Caco-2 (cell line): ENCODE results near the gene NDUFB8. TPM values are rescaled to one million over a fixed set of nuclear protein-coding genes. Genes with fewer than 3 reads are reported as not detected.

ENCODE experiments used
- BruUV-seq: library from RNA; stranded (reverse); fragments of 400-500 nt; replicated peaks from 2 replicates; lab custom pipeline; 2021; lab: Mats Ljungman, UMichigan
- CTCF ChIA-PET: fragments of 300-600 bp; sonication (Branson Sonifier 250); formaldehyde crosslinking; loops from one replicate; lab custom pipeline; 2022; ENCODE audit warnings: antibody characterized with exemption; lab: Charles Lee
- POLR2A ChIA-PET: fragments of 300-600 bp; sonication (Branson Sonifier 250); formaldehyde crosslinking; loops from one replicate; lab custom pipeline; 2022; ENCODE audit warnings: antibody characterized with exemption; lab: Charles Lee
- DNase-seq, 2 experiments: peaks; one replicate each; pipeline versions ENCODE4 v3.0.0 to v3.0.0-alpha.2; 2020 to 2022
- H3K27me3 ChIP-seq: replicated peaks from 2 replicates; pipeline ENCODE4 v1.6.0; 2011; ENCODE audit warnings: low read length; ENCODE audit not compliant: control insufficient read depth, insufficient read depth
- H3K36me3 ChIP-seq: 2 replicates; pipeline ENCODE4 v1.5.1; 2011; ENCODE audit warnings: low read length; ENCODE audit not compliant: control insufficient read depth, insufficient read depth
- H3K4me1 ChIP-seq: fragments of 250-450 bp; sonication (Bioruptor Pico); 2 replicates; pipeline ENCODE4 v1.5.1; 2020; ENCODE audit warnings: mild to moderate bottlenecking
- H3K4me3 ChIP-seq: 2 replicates; pipeline ENCODE4 v1.5.1; 2011; ENCODE audit warnings: low read depth, mild to moderate bottlenecking, control low read depth, low read length
- H3K9me3 ChIP-seq: fragments of 250-450 bp; sonication (Bioruptor Pico); 2 replicates; pipeline ENCODE4 v1.5.1; 2020; ENCODE audit warnings: mild to moderate bottlenecking, moderate library complexity
- H3K27ac Mint-ChIP-seq: one replicate; pipeline ENCODE4 v1.8.0; 2022; ENCODE audit warnings: mixed read lengths; ENCODE audit not compliant: unreplicated experiment
- H3K27me3 Mint-ChIP-seq: one replicate; pipeline ENCODE4 v1.8.0; 2022; ENCODE audit warnings: mixed read lengths; ENCODE audit not compliant: insufficient read depth, unreplicated experiment
- H3K36me3 Mint-ChIP-seq: one replicate; pipeline ENCODE4 v1.8.0; 2022; ENCODE audit warnings: mild to moderate bottlenecking, mixed read lengths; ENCODE audit not compliant: insufficient read depth, unreplicated experiment
- H3K4me1 Mint-ChIP-seq: one replicate; pipeline ENCODE4 v1.8.0; 2022; ENCODE audit warnings: low read depth, mixed read lengths; ENCODE audit not compliant: unreplicated experiment
- H3K4me3 Mint-ChIP-seq: one replicate; pipeline ENCODE4 v1.8.0; 2022; ENCODE audit warnings: mild to moderate bottlenecking, moderate library complexity, mixed read lengths; ENCODE audit not compliant: unreplicated experiment
- H3K9me3 Mint-ChIP-seq: one replicate; pipeline ENCODE4 v1.8.0; 2022; ENCODE audit warnings: mixed read lengths; ENCODE audit not compliant: unreplicated experiment
- intact Hi-C: fragments of 100-400 bp; cut with micrococcal nuclease; formaldehyde crosslinking; loops from one replicate; pipeline ENCODE4 v1.10.0; 2022; ENCODE audit not compliant: unreplicated experiment
- total RNA-seq: library from RNA; stranded (reverse); gene quantifications from 2 replicates; pipeline ENCODE4 v1.2.3, GENCODE V29; 2022
- TF ChIP-seq, protein P1 (sequence below), 2 experiments: fragments of 200-600 bp in 1 of 2; IDR thresholded peaks; 1 replicate in 1 of 2; 2 replicates in 1 of 2; pipeline versions ENCODE4 v1.5.1 to v1.8.0; 2011 to 2022; ENCODE audit warnings: antibody characterized with exemption in 1 of 2, control low read depth in 1 of 2, inconsistent platforms in 1 of 2, low read depth in 1 of 2, low read length in 1 of 2, mild to moderate bottlenecking in 1 of 2, moderate library complexity in 1 of 2; ENCODE audit not compliant: insufficient read depth in 1 of 2, severe bottlenecking in 1 of 2, unreplicated experiment in 1 of 2

Gene NDUFB8
- total RNA-seq, 1 experiment from 2014 or later: 249 TPM

DNA sequence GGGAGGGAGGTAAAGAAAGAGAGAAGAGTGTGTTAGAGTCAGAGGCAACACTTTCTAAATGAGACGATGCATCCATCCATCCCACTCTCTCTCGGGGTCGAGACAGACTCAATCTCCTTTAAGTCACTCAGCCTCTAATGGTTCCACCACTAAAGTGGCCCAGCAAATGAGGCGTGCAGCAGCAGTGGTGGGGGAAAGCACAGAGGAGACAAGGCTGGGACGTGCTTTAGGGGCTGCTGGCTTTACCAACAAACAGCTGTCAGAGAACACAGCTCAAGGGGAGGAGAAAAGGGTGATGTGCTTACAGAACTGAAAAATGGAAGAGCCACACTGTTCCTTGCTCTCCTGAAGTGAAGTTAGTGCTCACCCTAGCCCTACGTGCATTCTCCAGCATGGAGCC lies 5.5 kb downstream of the NDUFB8 start:
- no peak overlapping the region for H3K4me3 ChIP-seq
- TF ChIP-seq, protein P1, sequence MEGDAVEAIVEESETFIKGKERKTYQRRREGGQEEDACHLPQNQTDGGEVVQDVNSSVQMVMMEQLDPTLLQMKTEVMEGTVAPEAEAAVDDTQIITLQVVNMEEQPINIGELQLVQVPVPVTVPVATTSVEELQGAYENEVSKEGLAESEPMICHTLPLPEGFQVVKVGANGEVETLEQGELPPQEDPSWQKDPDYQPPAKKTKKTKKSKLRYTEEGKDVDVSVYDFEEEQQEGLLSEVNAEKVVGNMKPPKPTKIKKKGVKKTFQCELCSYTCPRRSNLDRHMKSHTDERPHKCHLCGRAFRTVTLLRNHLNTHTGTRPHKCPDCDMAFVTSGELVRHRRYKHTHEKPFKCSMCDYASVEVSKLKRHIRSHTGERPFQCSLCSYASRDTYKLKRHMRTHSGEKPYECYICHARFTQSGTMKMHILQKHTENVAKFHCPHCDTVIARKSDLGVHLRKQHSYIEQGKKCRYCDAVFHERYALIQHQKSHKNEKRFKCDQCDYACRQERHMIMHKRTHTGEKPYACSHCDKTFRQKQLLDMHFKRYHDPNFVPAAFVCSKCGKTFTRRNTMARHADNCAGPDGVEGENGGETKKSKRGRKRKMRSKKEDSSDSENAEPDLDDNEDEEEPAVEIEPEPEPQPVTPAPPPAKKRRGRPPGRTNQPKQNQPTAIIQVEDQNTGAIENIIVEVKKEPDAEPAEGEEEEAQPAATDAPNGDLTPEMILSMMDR (IDR thresholded peaks at IDR 0.05; ENCODE audit: insufficient read depth in 1 of 2, low read depth in 1 of 2, low read length in 1 of 2, severe bottlenecking in 1 of 2, unreplicated experiment in 1 of 2): no peak
- POLR2A ChIA-PET: interaction anchor here (1.1 kb wide), 1 partner anchor 11 kb away, joined by 6 read pairs; the partner anchor contains the start of gene HIF1AN
- Mint-ChIP-seq H3K27me3 (no peaks in the 10 kb centered on the region), H3K9me3 (no peaks in the 10 kb centered on the region), H3K36me3 (peaks cover 19% of the 10 kb centered on the region), H3K27ac (no peak overlapping the region), H3K4me3 (no peak overlapping the region), H3K4me1 (peaks cover 7% of the 10 kb centered on the region)
- peaks cover 6% of the 10 kb centered on the region for H3K4me1 ChIP-seq
- no peak for DNase-seq
- CTCF ChIA-PET: interaction anchor here (1.6 kb wide), 1 partner anchor 12 kb away, joined by 4 read pairs; the partner anchor contains the start of gene HIF1AN
- intact Hi-C loops: no loop called here
- no peaks in the 10 kb centered on the region for H3K9me3 ChIP-seq
- H3K27me3 ChIP-seq: no peaks in the 10 kb centered on the region
- peaks cover 5% of the 10 kb centered on the region for H3K36me3 ChIP-seq
- no TSS peak for BruUV-seq

DNA sequence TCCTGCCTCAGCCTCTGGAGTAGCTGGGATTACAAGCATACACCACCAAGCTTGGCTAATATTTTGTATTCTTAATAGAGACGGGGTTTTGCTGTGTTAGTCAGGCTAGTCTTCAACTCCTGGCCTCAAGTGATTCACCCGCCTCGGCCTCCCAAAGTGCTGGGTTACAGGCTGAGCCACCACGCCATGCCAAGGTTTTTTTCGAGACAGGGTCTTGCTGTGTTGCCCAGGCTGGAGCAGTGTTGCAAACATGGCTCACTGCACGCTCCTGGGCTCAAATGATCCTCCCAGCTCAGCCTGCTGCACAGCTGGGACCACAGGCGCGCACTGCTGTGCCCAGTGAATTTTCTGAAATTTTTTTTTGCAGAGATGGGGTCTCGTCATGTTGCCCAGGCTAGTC lies 6.7 kb downstream of the NDUFB8 start:
- Mint-ChIP-seq H3K4me1 (no peaks in the 10 kb centered on the region), H3K36me3 (peaks cover 18% of the 10 kb centered on the region), H3K27me3 (no peaks in the 10 kb centered on the region), H3K9me3 (no peaks in the 10 kb centered on the region), H3K27ac (no peak overlapping the region), H3K4me3 (no peak overlapping the region)
- H3K27me3 ChIP-seq: no peaks in the 10 kb centered on the region
- CTCF ChIA-PET: interaction anchor here (1.1 to 2.1 kb wide), 2 partner anchors 14 to 41 kb away, joined by 3 to 6 read pairs; no protein-coding TSS in a partner anchor
- TF ChIP-seq, protein P1 (IDR thresholded peaks at IDR 0.05; ENCODE audit: insufficient read depth in 1 of 2, low read depth in 1 of 2, low read length in 1 of 2, severe bottlenecking in 1 of 2, unreplicated experiment in 1 of 2): no peak
- no peak for DNase-seq
- peaks cover 5% of the 10 kb centered on the region for H3K36me3 ChIP-seq
- no peaks in the 10 kb centered on the region for H3K9me3 ChIP-seq
- intact Hi-C loops: no loop called here
- POLR2A ChIA-PET: no interaction called here
- no TSS peak for BruUV-seq
- H3K4me1 ChIP-seq: no peaks in the 10 kb centered on the region
- H3K4me3 ChIP-seq: no peak overlapping the region

DNA sequence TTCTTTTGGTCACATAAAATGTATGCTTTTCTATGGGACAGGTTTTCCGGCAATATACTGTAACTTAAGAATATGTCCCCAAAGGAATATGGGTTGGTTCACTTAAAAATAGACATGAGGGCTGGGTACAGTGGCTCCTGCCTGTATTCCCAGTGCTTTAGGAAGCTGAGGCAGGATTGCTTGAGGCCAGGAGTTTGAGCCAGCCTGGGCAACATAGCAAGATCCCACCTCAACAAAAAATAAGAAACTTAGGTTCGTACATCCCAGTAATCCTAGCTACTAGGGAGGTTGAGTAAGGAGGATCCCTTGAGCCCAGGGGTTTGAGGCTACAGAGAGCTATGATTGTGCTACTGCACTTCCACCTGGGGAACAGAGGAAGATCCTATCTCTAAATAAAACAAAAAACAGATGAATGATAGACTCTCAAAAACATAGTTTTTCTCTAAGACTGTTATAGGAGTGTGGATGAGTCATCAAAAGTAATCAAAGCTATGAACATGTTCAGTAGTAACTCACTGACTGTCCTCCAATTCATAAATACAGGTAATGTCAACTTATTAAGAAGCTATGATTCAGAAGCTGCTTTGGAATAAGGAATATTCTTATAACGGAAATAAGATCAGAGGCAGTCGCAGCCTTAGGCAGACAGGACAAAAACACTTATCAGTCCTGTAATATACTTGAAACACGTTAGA lies 7.4 kb downstream of the NDUFB8 start:
- CTCF ChIA-PET: interaction anchor here (1.1 to 2.1 kb wide), 2 partner anchors 14 to 40 kb away, joined by 3 to 6 read pairs; no protein-coding TSS in a partner anchor
- Histone ChIP-seq H3K4me1 (no peaks in the 10 kb centered on the region), H3K27me3 (no peaks in the 10 kb centered on the region), H3K9me3 (no peaks in the 10 kb centered on the region), H3K36me3 (peaks cover 5% of the 10 kb centered on the region), H3K4me3 (no peak overlapping the region)
- Mint-ChIP-seq H3K4me3 (no peak overlapping the region), H3K27ac (no peak overlapping the region), H3K9me3 (no peaks in the 10 kb centered on the region), H3K27me3 (no peaks in the 10 kb centered on the region), H3K36me3 (peaks cover 18% of the 10 kb centered on the region), H3K4me1 (no peaks in the 10 kb centered on the region)
- TF ChIP-seq, protein P1 (IDR thresholded peaks at IDR 0.05; ENCODE audit: insufficient read depth in 1 of 2, low read depth in 1 of 2, low read length in 1 of 2, severe bottlenecking in 1 of 2, unreplicated experiment in 1 of 2): no peak
- no peak for DNase-seq
- POLR2A ChIA-PET: interaction anchor here (0.6 to 0.8 kb wide), 2 partner anchors 13 to 790 kb away, joined by 4 to 5 read pairs; partner anchors contain the start of gene HIF1AN
- intact Hi-C loops: no loop called here
- BruUV-seq: no TSS peak
